ENCODE data around the gene SUCNR1.
A peak's percentile ranks its signal among the peaks of the same experiment; 100 is the strongest.
"Not testable (repeated sequence)": the region's sequence is repeated elsewhere in the genome, so short reads cannot be mapped to it uniquely, and the experiment has no call there.

SUCNR1 gene

DNA sequence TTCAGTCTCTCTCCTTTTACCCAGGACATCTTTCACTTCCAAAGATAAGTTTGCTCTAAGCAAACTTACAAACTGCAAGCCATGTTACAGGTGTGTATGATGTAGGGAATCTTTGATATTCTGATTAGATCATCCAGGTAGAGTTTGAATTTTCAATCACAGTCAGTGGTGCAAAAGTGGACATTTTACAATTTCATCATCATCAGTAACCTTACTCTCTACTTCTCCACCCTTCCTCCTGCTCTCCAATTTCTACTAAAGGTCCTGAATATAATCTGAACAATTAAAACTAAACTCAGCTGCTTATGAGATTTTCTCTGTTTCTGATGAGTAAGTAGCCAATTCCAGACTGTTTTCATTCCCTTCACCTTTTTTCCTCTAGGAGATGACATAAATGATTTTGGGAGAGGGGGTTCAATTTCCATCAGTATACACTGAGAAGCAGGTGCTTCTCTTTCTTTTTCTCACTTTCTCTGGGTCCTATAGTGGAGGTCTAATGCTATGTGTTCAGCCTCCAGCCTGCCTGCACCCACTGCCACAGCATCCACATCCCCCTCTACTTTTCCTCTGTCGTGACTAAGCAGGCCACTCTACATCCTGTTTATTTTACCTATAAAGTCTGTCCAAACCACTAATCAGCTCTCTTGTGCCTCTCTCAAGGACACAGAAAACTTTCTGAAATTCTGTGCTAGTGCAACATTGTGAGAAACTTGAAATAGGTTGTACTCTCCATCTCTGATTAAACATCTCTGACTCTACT is 27.6 kb downstream of the SUCNR1 start:
- no peak for DNase-seq (ENCODE audit: low spot score)

GRCh38 chr3:151901644-151902285 is 28.3 kb downstream of the SUCNR1 start:
- DNase-seq (ENCODE audit: low spot score), result no peak

GRCh38 chr3:151903501-151903991 is 30.1 kb downstream of the SUCNR1 start:
- no peak for DNase-seq (ENCODE audit: low spot score)

DNA sequence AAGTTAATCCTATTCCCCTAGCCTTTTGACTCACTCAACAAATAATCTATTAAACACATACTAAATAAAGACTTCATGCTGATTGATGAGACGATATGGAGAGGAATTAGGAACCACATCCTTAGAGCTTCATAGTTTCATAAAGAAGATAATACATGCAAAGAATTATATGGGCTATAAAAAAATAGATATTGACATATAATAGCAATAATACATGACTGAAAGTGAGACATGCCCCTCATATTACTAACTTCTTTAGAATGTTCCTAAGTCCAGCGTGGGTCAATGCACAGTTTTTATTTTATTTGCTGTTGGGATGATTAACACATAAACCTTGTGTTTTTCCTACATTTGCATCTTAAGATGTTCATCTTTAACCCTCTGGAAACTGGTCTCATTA is 32.2 kb downstream of the SUCNR1 start:
- no peak for DNase-seq (ENCODE audit: low spot score)

DNA sequence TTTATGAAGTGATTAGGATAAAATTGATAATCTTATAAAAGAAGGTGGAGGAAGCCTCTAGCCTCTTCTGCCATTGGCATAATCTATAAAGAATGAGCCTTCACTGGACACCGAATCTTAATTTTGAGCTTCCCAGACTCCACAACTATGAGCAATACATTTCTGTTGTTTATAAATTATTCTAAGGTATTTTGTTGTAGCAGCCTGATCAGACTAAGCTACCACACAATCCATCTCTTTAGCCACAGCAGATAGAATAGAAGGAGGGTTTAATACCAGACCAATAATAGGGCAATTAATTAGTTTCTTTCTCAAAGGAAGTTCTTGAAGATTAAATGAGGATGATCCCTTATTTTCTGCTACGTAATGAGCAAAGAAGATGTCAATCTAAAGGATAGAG is 33.3 kb downstream of the SUCNR1 start:
- DNase-seq (ENCODE audit: low spot score), result no peak

GRCh38 chr3:151908399-151908798 is 35.0 kb downstream of the SUCNR1 start:
- no peak for DNase-seq (ENCODE audit: low spot score)

DNA sequence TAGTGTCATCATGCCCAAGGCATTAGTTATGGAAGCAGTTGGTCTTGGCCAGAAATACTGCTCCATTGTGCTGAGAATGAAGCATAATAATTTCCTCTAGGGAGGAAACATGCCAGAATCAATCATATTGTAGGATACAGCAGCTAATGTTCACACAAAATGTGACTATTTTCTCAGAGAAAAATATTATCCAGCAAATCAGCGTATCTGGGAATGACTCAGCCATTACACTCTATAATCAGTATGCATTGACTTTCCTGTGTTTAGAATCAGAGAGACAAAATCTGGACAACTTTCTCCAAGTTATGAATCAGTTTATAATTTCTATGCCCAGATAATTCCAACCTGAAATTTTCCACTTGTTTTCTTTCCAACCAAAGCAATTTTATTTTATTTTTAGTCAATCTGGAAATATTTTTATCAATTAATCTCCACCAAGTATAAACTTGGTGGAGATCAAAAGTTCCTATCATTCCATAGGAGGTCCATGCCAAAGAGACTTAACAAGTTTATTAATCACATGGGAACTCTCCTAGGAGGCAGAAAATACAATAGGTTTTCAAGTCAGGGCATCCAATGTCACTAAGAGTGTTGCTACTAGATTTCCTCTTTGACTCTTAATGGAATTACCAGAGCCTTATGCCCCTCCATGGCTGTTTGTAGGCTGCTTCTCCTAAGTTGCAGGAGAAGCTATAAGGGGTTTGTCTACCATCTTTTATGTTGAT is 36.4 kb downstream of the SUCNR1 start:
- no peak for DNase-seq (ENCODE audit: low spot score)

DNA sequence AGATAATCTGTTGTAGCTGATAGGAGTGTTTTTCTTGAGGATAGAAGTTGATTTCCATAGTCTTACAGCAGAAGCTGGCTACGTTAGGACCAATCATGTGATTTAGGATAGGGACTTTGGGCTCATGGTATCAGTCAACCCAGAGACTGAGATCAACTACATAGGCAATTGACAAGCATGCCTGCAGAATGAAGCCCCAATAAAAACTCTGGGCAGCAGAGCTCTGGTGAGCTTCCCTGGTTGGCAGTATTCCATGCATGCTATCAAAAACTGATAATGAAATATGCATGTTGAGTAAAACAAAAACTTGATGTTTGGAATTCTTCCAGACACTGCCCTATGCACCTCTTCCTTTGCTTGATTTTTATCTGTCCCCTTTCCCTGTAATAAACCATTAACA is 38.0 kb downstream of the SUCNR1 start:
- DNase-seq (ENCODE audit: low spot score), result no peak

DNA sequence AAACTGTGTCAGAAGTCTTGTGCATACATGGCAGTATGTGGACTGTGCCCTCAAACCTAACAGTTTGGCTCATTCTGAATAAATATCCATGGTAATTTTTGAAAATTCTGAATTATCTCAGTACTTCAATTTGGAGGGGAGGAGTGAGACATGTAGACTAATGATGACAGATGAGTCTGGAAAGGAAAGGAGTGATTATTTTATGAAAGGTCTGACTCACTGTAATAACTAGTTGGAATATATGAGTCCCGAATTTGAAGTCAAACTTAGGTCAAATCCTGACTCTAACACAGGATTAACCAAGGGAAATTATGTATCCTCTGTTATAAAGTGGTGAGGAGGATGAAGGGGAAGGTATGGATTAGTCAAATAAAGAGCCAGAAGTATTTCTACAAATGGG is 38.6 kb downstream of the SUCNR1 start:
- peak; percentile 6 for DNase-seq (ENCODE audit: low spot score)

GRCh38 chr3:151916781-151917180 is 43.3 kb downstream of the SUCNR1 start:
- no peak for DNase-seq (ENCODE audit: low spot score)

DNA sequence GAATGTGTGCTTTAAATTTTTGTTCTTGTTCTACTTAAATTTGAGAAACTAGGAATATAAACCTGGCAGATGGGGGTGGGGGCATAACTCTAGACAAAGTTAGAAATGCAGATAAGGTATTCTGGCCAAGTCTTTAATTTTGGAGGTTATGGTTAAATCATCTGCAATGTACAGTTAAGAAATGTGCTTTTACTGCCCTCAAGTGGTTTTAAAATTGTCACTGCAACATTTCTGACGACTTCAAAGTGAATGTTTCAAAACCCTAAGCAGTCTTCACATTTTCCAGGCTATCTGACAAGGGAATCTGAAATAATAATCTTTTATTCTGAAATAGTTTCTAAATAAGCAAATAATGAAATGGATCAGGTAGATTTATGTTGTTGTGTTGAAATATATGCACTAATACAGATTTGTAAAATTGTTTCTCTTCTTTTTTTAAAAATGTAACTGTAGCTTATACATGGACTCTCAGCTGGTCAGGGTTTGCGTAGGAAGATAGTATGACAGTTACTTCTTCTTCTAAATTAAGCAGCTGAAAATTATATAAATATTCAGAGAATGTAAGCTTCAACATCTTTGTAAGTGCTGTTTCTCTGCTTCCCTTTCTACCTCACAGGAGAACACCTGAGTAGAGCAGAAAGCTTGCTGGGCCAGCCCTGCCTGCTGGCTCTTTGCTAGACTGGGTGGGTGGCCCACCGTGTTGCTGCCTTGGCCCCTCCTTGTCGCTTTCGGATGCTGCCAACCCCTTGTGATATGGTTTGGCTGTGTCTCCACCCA is 45.0 kb downstream of the SUCNR1 start:
- DNase-seq (ENCODE audit: low spot score), result peak; percentile 21

DNA sequence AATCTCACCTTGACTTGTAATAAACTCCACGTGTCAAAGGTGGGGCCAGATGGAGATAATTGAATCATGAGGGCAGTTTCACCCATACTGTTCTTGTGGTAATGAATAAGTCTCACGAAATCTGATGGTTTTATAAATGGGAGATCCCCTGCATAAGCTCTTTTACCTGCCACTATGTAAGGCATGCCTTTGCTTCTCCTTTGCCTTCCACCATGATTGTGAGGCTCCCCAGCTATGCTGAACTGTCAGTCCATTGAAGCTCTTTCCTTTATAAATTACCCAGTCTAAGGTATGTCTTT is 45.5 kb downstream of the SUCNR1 start:
- no peak for DNase-seq (ENCODE audit: low spot score)

DNA sequence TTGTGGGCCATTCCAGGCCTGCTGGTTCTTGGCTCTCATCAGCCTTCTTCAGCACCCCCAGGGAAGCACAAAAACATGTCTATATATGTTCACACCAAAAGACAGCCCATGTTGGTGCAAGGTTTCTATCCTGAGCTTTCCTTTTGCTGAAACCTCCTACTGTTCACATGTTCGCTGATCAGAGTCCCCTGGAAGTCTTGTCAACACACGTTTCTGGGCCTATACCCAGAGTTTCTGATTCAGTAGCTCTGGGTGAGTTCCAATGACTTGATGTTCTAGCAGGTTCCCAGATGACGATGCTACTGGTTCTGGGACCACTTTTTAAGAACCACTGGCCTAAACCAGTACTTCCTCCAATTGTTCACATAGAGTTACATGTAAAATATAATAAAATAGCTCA is 46.0 kb downstream of the SUCNR1 start:
- DNase-seq (ENCODE audit: low spot score), result no peak

- no peak for DNase-seq (ENCODE audit: low spot score)
These were observed 50.5 kb downstream of the SUCNR1 start for GRCh38 chr3:151923901-151924300.

DNA sequence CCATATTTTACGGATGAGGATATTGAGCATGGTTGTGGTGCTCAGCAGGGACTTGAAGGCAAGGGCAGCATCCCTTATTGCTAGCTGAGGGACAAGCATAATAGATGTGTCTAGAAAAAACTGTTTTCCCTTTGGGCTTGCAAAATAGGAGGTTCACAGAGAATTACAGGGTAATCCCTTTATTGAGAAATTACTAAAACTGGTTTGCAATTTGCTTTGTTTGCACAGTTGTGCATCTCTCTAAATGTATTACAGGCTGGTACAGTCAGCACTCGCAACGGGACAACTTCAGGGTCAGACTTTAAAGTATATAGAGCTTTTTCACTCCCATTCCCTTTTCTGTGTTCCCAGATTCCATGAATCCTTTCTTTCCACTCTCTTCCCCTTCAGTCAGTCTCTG is 51.3 kb downstream of the SUCNR1 start:
- DNase-seq (ENCODE audit: low spot score), result no peak

GRCh38 chr3:151925419-151925818 is 52.0 kb downstream of the SUCNR1 start:
- DNase-seq (ENCODE audit: low spot score), result no peak

DNA sequence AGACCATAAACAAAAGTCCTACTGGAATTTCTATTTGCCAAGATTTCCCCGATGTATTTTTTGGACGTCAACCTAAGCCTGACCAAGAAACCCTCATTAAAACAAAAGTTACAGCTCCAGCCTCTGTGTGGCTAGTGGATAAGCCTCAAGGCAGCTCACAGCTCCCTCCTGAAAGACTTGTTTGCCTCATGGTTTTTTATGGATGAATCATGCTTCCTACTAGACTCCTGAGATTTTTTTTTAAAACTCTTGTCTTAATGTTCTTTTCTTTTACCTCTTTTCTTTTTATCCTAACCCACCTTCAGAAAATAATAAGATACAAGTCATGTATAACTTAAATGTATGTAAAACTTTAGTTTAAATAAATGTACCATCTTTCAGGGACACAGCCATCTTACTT is 52.4 kb downstream of the SUCNR1 start:
- no peak for DNase-seq (ENCODE audit: low spot score)

GRCh38 chr3:151926956-151927355 is 53.5 kb downstream of the SUCNR1 start:
- no peak for DNase-seq (ENCODE audit: low spot score)

- not testable (repeated sequence) for DNase-seq (ENCODE audit: low spot score)
These were observed 54.6 kb downstream of the SUCNR1 start for GRCh38 chr3:151927915-151928525.

GRCh38 chr3:151931171-151931570 is 57.7 kb downstream of the SUCNR1 start:
- DNase-seq (ENCODE audit: low spot score), result no peak

DNA sequence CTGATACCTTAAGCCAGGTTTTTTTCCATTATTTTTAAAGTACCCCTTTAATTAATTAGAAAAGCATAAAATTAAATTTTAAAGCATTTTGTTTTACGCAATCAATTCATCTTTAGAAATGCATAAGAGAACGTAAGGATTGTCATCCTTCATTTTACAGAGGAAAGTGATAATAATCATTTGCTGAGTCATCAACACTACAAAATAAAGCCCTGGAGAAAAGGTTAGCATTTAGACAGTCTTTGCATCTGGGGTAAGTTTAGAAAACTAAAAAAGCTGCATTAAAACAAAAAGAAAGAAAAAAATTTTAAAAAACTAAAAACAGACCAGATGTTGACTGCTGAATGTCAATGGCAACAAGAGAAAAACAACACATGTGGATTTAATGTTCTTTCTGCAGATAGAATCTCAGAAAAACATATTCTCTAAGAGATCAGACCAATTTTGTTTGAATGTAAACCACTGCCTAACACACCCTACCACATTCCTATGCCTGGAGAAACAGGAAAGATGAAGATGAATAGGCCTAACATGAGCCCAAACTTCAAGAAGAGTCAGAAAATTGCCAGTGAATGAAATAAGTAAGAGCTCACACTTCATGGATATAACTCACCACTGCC is 59.9 kb downstream of the SUCNR1 start:
- DNase-seq (ENCODE audit: low spot score), result no peak
